ENCODE measurements around the gene CAV2.

- TF ChIP-seq CTCF (conservative IDR thresholded peaks at IDR 0.05; ENCODE audit: low read length), result no peak
- no peak for TF ChIP-seq EZH2phosphoT487 (IDR thresholded peaks at IDR 0.05; ENCODE audit: borderline replicate concordance, low read depth, low read length)
These were observed 44.9 kb downstream of the CAV2 start for GRCh38 chr7:116544487-116544886.
